Bronchial epithelial cell (primary cell): Measurements from ENCODE around the gene LRP1B. TPM values are rescaled to one million over a fixed set of nuclear protein-coding genes. Genes with fewer than 3 reads are reported as not detected.
"Not testable (repeated sequence)": the region's sequence is repeated elsewhere in the genome, so short reads cannot be mapped to it uniquely, and the experiment has no call there.

ENCODE experiments used
- DNase-seq: peaks from one replicate; pipeline ENCODE4 v3.0.0-alpha.2; 2010; ENCODE audit warnings: low read depth
- FAIRE-seq: peaks from 2 replicates; lab custom pipeline; 2011; peaks lifted over from hg19 to GRCh38; lab: Jason Lieb, UNC
- H3K27me3 ChIP-seq: 2 replicates; pipeline ENCODE4 v1.5.1; 2011; ENCODE audit warnings: low read length; ENCODE audit not compliant: control insufficient read depth, insufficient read depth
- H3K36me3 ChIP-seq: 2 replicates; pipeline ENCODE4 v1.5.1; 2011; ENCODE audit warnings: low read length; ENCODE audit not compliant: control insufficient read depth, insufficient read depth
- H3K4me3 ChIP-seq: 2 replicates; pipeline ENCODE4 v1.5.1; 2011; ENCODE audit warnings: mild to moderate bottlenecking, low read depth, low read length, control low read depth
- total RNA-seq: library from RNA; depleted of rRNA; stranded (reverse); fragments of >200 nt; gene quantifications from 2 replicates; pipeline ENCODE4 v1.2.1, GENCODE V29; 2014
- TF ChIP-seq, protein P1 (sequence below): IDR thresholded peaks from 2 replicates; pipeline ENCODE4 v1.5.1; 2011; ENCODE audit warnings: mild to moderate bottlenecking, moderate library complexity, low read length, control low read depth, inconsistent platforms; ENCODE audit not compliant: insufficient read depth, severe bottlenecking

The LRP1B gene
- total RNA-seq, 1 donor from 2014 or later = under 0.01 TPM

DNA sequence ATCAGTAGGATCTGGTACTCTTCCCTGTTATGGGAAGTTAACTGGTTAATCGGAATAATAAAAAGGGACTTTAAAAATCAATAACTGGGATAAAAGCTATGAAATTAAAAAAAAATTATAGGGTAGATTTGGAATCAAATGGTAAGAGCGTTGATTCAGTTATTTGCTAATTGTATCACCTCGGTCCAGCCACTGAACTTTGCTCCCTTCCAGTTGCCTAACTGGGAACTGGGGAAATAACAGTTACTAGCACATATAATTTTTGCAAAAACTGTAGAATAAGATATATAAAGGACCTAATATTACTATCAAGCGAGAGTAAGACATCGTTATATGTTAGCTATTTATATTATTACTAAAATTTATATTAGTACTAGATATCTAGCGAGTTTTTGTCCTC is 302.1 kb downstream of the LRP1B start:
- TF ChIP-seq, protein P1, sequence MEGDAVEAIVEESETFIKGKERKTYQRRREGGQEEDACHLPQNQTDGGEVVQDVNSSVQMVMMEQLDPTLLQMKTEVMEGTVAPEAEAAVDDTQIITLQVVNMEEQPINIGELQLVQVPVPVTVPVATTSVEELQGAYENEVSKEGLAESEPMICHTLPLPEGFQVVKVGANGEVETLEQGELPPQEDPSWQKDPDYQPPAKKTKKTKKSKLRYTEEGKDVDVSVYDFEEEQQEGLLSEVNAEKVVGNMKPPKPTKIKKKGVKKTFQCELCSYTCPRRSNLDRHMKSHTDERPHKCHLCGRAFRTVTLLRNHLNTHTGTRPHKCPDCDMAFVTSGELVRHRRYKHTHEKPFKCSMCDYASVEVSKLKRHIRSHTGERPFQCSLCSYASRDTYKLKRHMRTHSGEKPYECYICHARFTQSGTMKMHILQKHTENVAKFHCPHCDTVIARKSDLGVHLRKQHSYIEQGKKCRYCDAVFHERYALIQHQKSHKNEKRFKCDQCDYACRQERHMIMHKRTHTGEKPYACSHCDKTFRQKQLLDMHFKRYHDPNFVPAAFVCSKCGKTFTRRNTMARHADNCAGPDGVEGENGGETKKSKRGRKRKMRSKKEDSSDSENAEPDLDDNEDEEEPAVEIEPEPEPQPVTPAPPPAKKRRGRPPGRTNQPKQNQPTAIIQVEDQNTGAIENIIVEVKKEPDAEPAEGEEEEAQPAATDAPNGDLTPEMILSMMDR = no peak
- DNase-seq = no peak
- Histone ChIP-seq H3K36me3 (no peaks in the 10 kb centered on the region), H3K27me3 (no peaks in the 10 kb centered on the region), H3K4me3 (no peak overlapping the region)
- no peak for FAIRE-seq

DNA sequence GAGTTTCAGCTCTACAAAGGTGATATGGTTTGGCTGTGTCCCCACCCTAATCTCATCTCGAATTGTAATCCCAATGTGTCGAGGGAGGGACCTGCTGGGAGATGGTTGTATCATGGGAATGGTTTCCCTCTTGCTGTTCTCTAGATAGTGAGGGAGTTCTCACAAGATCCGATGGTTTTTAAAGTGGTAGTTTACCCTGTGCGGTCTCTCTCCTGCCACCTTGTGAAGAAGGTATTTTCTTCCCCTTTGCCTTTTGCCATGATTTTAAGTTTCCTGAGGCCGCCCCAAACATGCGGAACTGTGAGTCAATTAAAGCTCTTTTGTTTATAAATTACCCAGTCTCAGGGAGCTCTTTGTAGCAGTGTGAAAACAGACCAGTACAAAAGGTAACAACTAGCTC is 306.0 kb downstream of the LRP1B start:
- Histone ChIP-seq H3K36me3 (no peaks in the 10 kb centered on the region), H3K4me3 (no peak overlapping the region), H3K27me3 (no peaks in the 10 kb centered on the region)
- DNase-seq (no peak), FAIRE-seq (no peak)
- TF ChIP-seq, protein P1 = no peak

DNA sequence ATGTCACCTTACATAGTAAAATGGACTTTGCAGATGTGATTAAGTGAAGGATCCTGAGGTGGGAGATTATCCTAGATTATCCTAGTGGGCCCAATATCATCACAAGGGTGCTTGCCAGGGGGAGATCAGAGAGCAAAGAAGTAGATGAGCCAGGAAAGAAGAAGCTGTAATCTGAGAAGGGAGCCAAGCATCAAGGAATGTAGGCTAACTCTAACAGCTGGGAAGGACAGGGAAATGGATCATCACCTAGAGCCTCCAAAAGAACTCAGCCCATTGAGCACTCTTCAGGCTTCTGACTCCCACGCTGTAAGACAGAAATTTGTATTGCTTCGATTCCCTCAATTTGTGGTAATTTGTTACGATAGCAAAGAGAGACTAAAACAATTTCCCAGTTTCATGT is 309.9 kb downstream of the LRP1B start:
- FAIRE-seq (no peak), DNase-seq (no peak)
- H3K36me3 ChIP-seq = no peaks in the 10 kb centered on the region
- H3K4me3 ChIP-seq = no peak overlapping the region
- TF ChIP-seq, protein P1 = no peak
- no peaks in the 10 kb centered on the region for H3K27me3 ChIP-seq

DNA sequence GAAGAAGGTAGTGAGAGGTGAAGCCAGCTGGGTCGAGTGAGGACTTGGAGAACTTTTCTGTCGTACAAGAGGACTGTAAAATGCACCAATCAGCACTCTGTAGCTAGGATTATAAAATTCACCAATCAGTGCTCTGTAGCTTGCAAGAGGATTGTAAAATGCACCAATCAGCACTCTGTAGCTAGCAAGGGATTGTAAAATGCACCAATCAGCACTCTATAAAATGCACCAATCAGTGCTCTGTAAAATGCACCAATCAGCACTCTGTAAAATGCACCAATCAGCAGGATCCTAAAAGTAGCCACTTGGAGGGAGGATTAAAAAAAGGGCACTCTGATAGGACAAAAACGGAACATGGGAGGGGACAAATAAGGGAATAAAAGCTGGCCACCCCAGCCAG is 315.5 kb downstream of the LRP1B start:
- not testable (repeated sequence) for H3K4me3 ChIP-seq, FAIRE-seq, H3K36me3 ChIP-seq, DNase-seq, H3K27me3 ChIP-seq

DNA sequence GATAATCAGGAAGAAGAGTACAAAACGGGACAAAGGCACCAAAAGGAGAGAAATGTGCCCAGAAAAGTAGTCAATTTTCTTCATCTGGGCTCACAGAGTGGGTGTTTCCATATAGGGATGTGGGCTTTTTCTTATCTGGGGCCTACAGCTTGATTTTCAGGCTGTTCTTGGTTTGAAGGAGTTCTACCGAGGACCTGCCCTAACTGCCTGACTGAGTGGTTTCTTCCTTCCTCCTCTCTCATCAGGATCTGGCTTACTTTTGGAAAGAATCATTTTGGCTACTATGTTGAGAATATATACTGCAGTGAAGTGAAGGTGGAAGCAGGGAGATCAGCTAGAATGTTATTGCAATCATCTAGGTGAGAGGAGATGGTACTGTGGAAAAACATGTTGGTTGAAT is 316.7 kb downstream of the LRP1B start:
- no peak overlapping the region for H3K4me3 ChIP-seq
- TF ChIP-seq, protein P1 = no peak
- H3K27me3 ChIP-seq = no peaks in the 10 kb centered on the region
- H3K36me3 ChIP-seq = no peaks in the 10 kb centered on the region
- FAIRE-seq (no peak), DNase-seq (no peak)

DNA sequence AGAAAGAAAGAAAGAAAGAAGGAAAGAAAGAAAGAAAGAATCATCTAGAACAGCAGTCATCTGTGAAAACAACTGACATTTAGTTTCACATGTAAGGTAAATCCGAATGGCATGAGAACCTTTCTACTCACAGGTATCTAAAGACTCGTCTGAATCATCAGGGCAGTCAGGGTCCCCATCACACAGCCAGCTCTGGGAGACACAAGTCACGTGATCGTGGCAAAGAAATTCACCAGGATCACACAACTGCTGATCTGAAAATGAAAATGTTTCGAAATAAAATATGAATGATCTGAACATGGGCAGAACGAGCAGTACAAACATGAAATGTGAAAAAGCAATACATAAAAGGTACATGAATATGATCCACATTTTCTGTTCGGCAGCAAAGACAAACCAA is 320.7 kb downstream of the LRP1B start:
- Histone ChIP-seq H3K36me3 (no peaks in the 10 kb centered on the region), H3K4me3 (no peak overlapping the region), H3K27me3 (no peaks in the 10 kb centered on the region)
- no peak for FAIRE-seq
- TF ChIP-seq, protein P1 = no peak
- DNase-seq = no peak
